ENCODE measurements around the gene EFNA1.

DNA sequence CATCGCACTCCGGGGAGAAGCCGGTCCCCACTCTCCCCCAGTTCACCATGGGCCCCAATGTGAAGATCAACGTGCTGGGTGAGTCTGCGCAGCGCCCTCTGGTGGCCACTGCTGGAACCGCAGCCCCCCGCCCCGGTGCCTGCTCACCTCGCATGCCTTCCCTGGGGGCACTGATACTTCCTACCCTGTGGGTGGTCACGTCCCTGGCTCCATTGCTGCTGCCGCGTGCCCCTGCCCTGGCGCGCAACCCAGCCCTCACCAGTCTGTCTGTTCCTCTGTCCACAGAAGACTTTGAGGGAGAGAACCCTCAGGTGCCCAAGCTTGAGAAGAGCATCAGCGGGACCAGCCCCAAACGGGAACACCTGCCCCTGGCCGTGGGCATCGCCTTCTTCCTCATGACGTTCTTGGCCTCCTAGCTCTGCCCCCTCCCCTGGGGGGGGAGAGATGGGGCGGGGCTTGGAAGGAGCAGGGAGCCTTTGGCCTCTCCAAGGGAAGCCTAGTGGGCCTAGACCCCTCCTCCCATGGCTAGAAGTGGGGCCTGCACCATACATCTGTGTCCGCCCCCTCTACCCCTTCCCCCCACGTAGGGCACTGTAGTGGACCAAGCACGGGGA lies 41.4 kb upstream of the EFNA1 start:
- TF ChIP-seq CTCF (conservative IDR thresholded peaks at IDR 0.05; ENCODE audit: low read depth, low read length) (peak; percentile 97), EZH2 (IDR thresholded peaks at IDR 0.05; ENCODE audit: borderline replicate concordance, low read depth, low read length, poor library complexity, severe bottlenecking) (no peak)
